Smooth muscle cell (in vitro differentiated cells): ENCODE measurements around the gene SAMD10. TPM values are rescaled to one million over a fixed set of nuclear protein-coding genes. Genes with fewer than 3 reads are reported as not detected.

Experiments
- DNase-seq: peaks from one replicate; lab custom pipeline; 2025; ENCODE audit not compliant: unreplicated experiment; lab: John Stamatoyannopoulos, UW
- H2AFZ ChIP-seq: fragments of 200-600 bp; sonication (generic); 2 replicates; pipeline ENCODE4 v1.6.0; 2016; ENCODE audit warnings: antibody characterized with exemption, low read depth, mild to moderate bottlenecking
- H3F3A ChIP-seq: fragments of 200-600 bp; sonication (generic); 2 replicates; pipeline ENCODE4 v1.6.0; 2017; ENCODE audit warnings: antibody characterized with exemption, low read depth
- H3K27ac ChIP-seq: fragments of 200-600 bp; sonication (generic); 2 replicates; pipeline ENCODE4 v1.5.1; 2016; ENCODE audit warnings: low read depth, mild to moderate bottlenecking
- H3K27me3 ChIP-seq: fragments of 200-600 bp; sonication (generic); 2 replicates; pipeline ENCODE4 v1.6.1; 2016; ENCODE audit warnings: low read depth, mild to moderate bottlenecking
- H3K36me3 ChIP-seq: fragments of 200-600 bp; sonication (generic); 2 replicates; pipeline ENCODE4 v1.5.1; 2016; ENCODE audit warnings: low read depth
- H3K4me1 ChIP-seq: fragments of 200-600 bp; sonication (generic); 2 replicates; pipeline ENCODE4 v1.5.1; 2016; ENCODE audit warnings: low read depth
- H3K4me2 ChIP-seq: fragments of 200-600 bp; sonication (generic); 2 replicates; pipeline ENCODE4 v1.6.0; 2016; ENCODE audit warnings: mild to moderate bottlenecking
- H3K4me3 ChIP-seq: fragments of 200-600 bp; sonication (generic); 2 replicates; pipeline ENCODE4 v1.5.1; 2016; ENCODE audit warnings: mild to moderate bottlenecking
- H3K79me2 ChIP-seq: fragments of 200-600 bp; sonication (generic); 2 replicates; pipeline ENCODE4 v1.6.0; 2016; ENCODE audit warnings: low read depth, mild to moderate bottlenecking
- H3K9ac ChIP-seq: fragments of 200-600 bp; sonication (generic); 2 replicates; pipeline ENCODE4 v1.6.0; 2016; ENCODE audit warnings: low read depth
- H3K9me3 ChIP-seq: fragments of 200-600 bp; sonication (generic); replicated peaks from 2 replicates; pipeline ENCODE4 v1.5.1; 2016; ENCODE audit warnings: low read depth
- H4K20me1 ChIP-seq: fragments of 200-600 bp; sonication (generic); 2 replicates; pipeline ENCODE4 v1.6.0; 2016; ENCODE audit warnings: low read depth
- WGBS: methylation state at CpG from one replicate; pipeline ENCODE4 v1.1.7; 2016; ENCODE audit warnings: low lambda C conversion rate; 5-methylcytosine and 5-hydroxymethylcytosine counted together
- polyA plus RNA-seq: library from polyadenylated mRNA; unstranded; fragments of >200 nt; fragmentation: Nextera tagmentation; extraction: Ambion mirVana; gene quantifications from 2 replicates; pipeline ENCODE4 v1.2.1, GENCODE V29; 2016
- total RNA-seq: library from RNA; depleted of rRNA; stranded (reverse); fragments of >200 nt; gene quantifications from 2 replicates; pipeline ENCODE4 v1.2.3, GENCODE V29; 2014
- TF ChIP-seq, protein P1 (sequence below): fragments of 200-600 bp; sonication (generic); IDR thresholded peaks from 2 replicates; pipeline ENCODE4 v1.5.1; 2017; ENCODE audit warnings: borderline replicate concordance, mild to moderate bottlenecking, antibody characterized with exemption; ENCODE audit not compliant: insufficient read depth, poor library complexity, severe bottlenecking

SAMD10 gene
- total and polyA plus RNA-seq, 2 experiments from 2014 or later = 0.13 to 1.2 TPM

GRCh38 chr20:63941282-63942081 is 38.0 kb downstream of the SAMD10 start:
- H3K4me2 ChIP-seq = no peak overlapping the region
- DNase-seq = no peak
- peaks cover 96% of the 10 kb centered on the region for H4K20me1 ChIP-seq
- H2AFZ ChIP-seq = no peak overlapping the region
- H3F3A ChIP-seq = peaks cover 14% of the 10 kb centered on the region
- no peak overlapping the region for H3K27ac ChIP-seq
- no peaks in the 10 kb centered on the region for H3K4me1 ChIP-seq
- H3K27me3 ChIP-seq = no peaks in the 10 kb centered on the region
- H3K36me3 ChIP-seq = no peaks in the 10 kb centered on the region
- H3K9ac ChIP-seq = no peak overlapping the region
- TF ChIP-seq, protein P1, sequence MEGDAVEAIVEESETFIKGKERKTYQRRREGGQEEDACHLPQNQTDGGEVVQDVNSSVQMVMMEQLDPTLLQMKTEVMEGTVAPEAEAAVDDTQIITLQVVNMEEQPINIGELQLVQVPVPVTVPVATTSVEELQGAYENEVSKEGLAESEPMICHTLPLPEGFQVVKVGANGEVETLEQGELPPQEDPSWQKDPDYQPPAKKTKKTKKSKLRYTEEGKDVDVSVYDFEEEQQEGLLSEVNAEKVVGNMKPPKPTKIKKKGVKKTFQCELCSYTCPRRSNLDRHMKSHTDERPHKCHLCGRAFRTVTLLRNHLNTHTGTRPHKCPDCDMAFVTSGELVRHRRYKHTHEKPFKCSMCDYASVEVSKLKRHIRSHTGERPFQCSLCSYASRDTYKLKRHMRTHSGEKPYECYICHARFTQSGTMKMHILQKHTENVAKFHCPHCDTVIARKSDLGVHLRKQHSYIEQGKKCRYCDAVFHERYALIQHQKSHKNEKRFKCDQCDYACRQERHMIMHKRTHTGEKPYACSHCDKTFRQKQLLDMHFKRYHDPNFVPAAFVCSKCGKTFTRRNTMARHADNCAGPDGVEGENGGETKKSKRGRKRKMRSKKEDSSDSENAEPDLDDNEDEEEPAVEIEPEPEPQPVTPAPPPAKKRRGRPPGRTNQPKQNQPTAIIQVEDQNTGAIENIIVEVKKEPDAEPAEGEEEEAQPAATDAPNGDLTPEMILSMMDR = no peak
- 75% methylated on average over 26 of the region's 39 CpGs for WGBS
- H3K79me2 ChIP-seq = peaks cover 6% of the 10 kb centered on the region
- no peak overlapping the region for H3K4me3 ChIP-seq
- no peaks in the 10 kb centered on the region for H3K9me3 ChIP-seq

GRCh38 chr20:63940472-63941266 is 38.8 kb downstream of the SAMD10 start:
- Histone ChIP-seq H3K27me3 (no peaks in the 10 kb centered on the region), H3K9me3 (no peaks in the 10 kb centered on the region), H3K79me2 (peaks cover 3% of the 10 kb centered on the region), H2AFZ (no peak overlapping the region), H4K20me1 (peaks cover 96% of the 10 kb centered on the region), H3K4me2 (no peak overlapping the region), H3K4me3 (no peak overlapping the region), H3F3A (peaks cover 14% of the 10 kb centered on the region), H3K9ac (no peak overlapping the region), H3K36me3 (no peaks in the 10 kb centered on the region), H3K4me1 (no peaks in the 10 kb centered on the region), H3K27ac (no peak overlapping the region)
- no peak for DNase-seq
- 89% methylated on average over 52 of the region's 58 CpGs for WGBS
- TF ChIP-seq, protein P1 = no peak

DNA sequence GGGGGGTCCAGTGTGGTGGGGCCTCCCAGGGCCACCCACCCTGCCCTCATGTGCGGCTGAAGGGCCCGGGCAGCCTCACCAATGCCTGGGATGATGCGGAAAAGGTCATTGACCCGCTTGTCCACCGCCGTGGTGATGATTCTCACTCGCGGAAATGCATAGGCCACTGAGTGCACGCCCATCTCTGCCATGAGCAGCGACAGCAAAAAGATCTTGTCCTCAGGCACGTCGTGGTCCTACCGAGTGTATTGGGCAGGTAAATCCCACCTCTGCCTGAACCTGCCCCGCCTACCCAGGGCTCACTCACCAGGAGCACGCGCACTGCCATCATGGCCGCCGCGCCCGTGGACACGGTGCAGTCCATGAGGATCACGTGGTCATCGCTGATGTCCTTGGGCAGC is 39.4 kb downstream of the SAMD10 start:
- no peak overlapping the region for H3K4me2 ChIP-seq
- H2AFZ ChIP-seq = no peak overlapping the region
- peaks cover 96% of the 10 kb centered on the region for H4K20me1 ChIP-seq
- no peaks in the 10 kb centered on the region for H3K27me3 ChIP-seq
- H3K4me3 ChIP-seq = no peak overlapping the region
- no peak for DNase-seq
- no peak overlapping the region for H3K9ac ChIP-seq
- H3K79me2 ChIP-seq = no peaks in the 10 kb centered on the region
- TF ChIP-seq, protein P1 = no peak
- no peaks in the 10 kb centered on the region for H3K9me3 ChIP-seq
- H3K4me1 ChIP-seq = no peaks in the 10 kb centered on the region
- H3K36me3 ChIP-seq = no peaks in the 10 kb centered on the region
- peaks cover 14% of the 10 kb centered on the region for H3F3A ChIP-seq
- no peak overlapping the region for H3K27ac ChIP-seq
- 86% methylated on average over 23 of the region's 23 CpGs for WGBS
